Prostate gland (tissue), 2 donors: ENCODE measurements around the gene SCFD2.

Source experiments
- POLR2AphosphoS5 ChIP-seq: sonication (generic); formaldehyde crosslinking; IDR thresholded peaks from one replicate; pipeline ENCODE4 v1.6.1; 2017; ENCODE audit warnings: antibody characterized with exemption
- TF ChIP-seq, protein P1 (sequence below), 4 experiments: fragments of 200-600 bp in 2 of 4; fragments of 450-650 bp in 2 of 4; sonication (generic) in 2 of 4; IDR thresholded peaks; 1 replicate in 3 of 4; 2 replicates in 1 of 4; pipeline ENCODE4 v1.5.1; 2016 to 2019; ENCODE audit warnings: antibody characterized with exemption in 4 of 4, mild to moderate bottlenecking in 2 of 4, moderate library complexity in 2 of 4

DNA sequence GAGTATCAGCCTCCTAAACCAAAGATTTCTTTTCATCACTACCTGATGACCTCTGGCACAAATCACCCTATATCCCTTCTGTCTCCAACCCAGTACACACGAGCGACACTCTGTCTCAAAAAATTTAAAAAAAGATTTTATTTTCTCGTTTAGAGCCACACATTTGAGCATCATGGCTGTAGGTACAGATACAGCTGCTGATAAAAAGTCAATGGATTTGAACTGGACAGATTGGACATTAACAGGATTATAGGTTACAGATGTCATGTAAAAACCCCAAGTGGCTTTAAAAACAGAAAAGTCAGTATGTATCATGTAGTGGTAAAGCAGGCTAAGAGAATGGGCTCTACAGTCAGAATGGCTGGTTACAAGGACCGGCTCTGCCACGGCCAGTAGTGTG lies 171.1 kb downstream of the SCFD2 start:
- TF ChIP-seq, protein P1, sequence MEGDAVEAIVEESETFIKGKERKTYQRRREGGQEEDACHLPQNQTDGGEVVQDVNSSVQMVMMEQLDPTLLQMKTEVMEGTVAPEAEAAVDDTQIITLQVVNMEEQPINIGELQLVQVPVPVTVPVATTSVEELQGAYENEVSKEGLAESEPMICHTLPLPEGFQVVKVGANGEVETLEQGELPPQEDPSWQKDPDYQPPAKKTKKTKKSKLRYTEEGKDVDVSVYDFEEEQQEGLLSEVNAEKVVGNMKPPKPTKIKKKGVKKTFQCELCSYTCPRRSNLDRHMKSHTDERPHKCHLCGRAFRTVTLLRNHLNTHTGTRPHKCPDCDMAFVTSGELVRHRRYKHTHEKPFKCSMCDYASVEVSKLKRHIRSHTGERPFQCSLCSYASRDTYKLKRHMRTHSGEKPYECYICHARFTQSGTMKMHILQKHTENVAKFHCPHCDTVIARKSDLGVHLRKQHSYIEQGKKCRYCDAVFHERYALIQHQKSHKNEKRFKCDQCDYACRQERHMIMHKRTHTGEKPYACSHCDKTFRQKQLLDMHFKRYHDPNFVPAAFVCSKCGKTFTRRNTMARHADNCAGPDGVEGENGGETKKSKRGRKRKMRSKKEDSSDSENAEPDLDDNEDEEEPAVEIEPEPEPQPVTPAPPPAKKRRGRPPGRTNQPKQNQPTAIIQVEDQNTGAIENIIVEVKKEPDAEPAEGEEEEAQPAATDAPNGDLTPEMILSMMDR (IDR thresholded peaks at IDR 0.05), result no peak
- TF ChIP-seq POLR2AphosphoS5, result no peak
